IPS-20b (cell line): ENCODE results near the gene KIF26B.

Source experiments
- H3K27ac ChIP-seq: one replicate; pipeline ENCODE4 v1.5.1; 2013; ENCODE audit warnings: low read length
- H3K27me3 ChIP-seq: 2 replicates; pipeline ENCODE4 v1.6.1; 2013; ENCODE audit warnings: mild to moderate bottlenecking, low read length, inconsistent platforms; ENCODE audit not compliant: insufficient read depth
- H3K36me3 ChIP-seq: 2 replicates; pipeline ENCODE4 v1.6.1; 2013; ENCODE audit warnings: low read depth, mild to moderate bottlenecking, inconsistent platforms, low read length, moderate library complexity; ENCODE audit not compliant: insufficient read depth
- H3K4me1 ChIP-seq: 2 replicates; pipeline ENCODE4 v1.6.1; 2013; ENCODE audit warnings: mild to moderate bottlenecking, control low read depth, inconsistent platforms, low read length, moderate library complexity; ENCODE audit not compliant: insufficient read depth
- H3K4me3 ChIP-seq: 2 replicates; pipeline ENCODE4 v1.5.1; 2013; ENCODE audit warnings: mild to moderate bottlenecking, low read length, inconsistent platforms
- H3K9ac ChIP-seq: 2 replicates; pipeline ENCODE4 v1.6.1; 2013; ENCODE audit warnings: low read depth, mild to moderate bottlenecking, inconsistent platforms, low read length, moderate library complexity
- H3K9me3 ChIP-seq: 2 replicates; pipeline ENCODE4 v1.6.1; 2013; ENCODE audit warnings: mild to moderate bottlenecking, low read depth, low read length, inconsistent platforms; ENCODE audit not compliant: insufficient read depth

Gene KIF26B

GRCh38 chr1:245589906-245590305 lies 435.1 kb downstream of the KIF26B start:
- Histone ChIP-seq H3K27me3 (no peaks in the 10 kb centered on the region), H3K27ac (no peak overlapping the region), H3K36me3 (no peaks in the 10 kb centered on the region), H3K9ac (no peak overlapping the region), H3K4me3 (no peak overlapping the region), H3K9me3 (no peaks in the 10 kb centered on the region), H3K4me1 (no peaks in the 10 kb centered on the region)

GRCh38 chr1:245590726-245591125 lies 435.9 kb downstream of the KIF26B start:
- H3K4me3 ChIP-seq: no peak overlapping the region
- no peak overlapping the region for H3K9ac ChIP-seq
- H3K27me3 ChIP-seq: no peaks in the 10 kb centered on the region
- no peak overlapping the region for H3K27ac ChIP-seq
- H3K9me3 ChIP-seq: no peaks in the 10 kb centered on the region
- no peaks in the 10 kb centered on the region for H3K4me1 ChIP-seq
- H3K36me3 ChIP-seq: no peaks in the 10 kb centered on the region

GRCh38 chr1:245591346-245592188 lies 436.8 kb downstream of the KIF26B start:
- Histone ChIP-seq H3K4me1 (no peaks in the 10 kb centered on the region), H3K27me3 (no peaks in the 10 kb centered on the region), H3K36me3 (no peaks in the 10 kb centered on the region), H3K9me3 (no peaks in the 10 kb centered on the region), H3K9ac (no peak overlapping the region), H3K4me3 (no peak overlapping the region), H3K27ac (no peak overlapping the region)

- Histone ChIP-seq H3K27ac (no peak overlapping the region), H3K9ac (no peak overlapping the region), H3K9me3 (no peaks in the 10 kb centered on the region), H3K4me1 (no peaks in the 10 kb centered on the region), H3K4me3 (no peak overlapping the region), H3K36me3 (no peaks in the 10 kb centered on the region), H3K27me3 (no peaks in the 10 kb centered on the region)
Observed at GRCh38 chr1:245592189-245592460, 437.3 kb downstream of the KIF26B start.

GRCh38 chr1:245598524-245599305 lies 443.9 kb downstream of the KIF26B start:
- Histone ChIP-seq H3K27ac (no peak overlapping the region), H3K4me1 (no peaks in the 10 kb centered on the region), H3K27me3 (no peaks in the 10 kb centered on the region)

GRCh38 chr1:245599371-245600174 lies 444.8 kb downstream of the KIF26B start:
- no peak overlapping the region for H3K9ac ChIP-seq

More at GRCh38 chr1:245598524-245599305, 443.9 kb downstream of the KIF26B start:
- H3K4me3 ChIP-seq: no peak overlapping the region
- H3K36me3 ChIP-seq: no peaks in the 10 kb centered on the region
- H3K9ac ChIP-seq: no peak overlapping the region
- no peaks in the 10 kb centered on the region for H3K9me3 ChIP-seq

GRCh38 chr1:245600658-245601057 lies 445.9 kb downstream of the KIF26B start:
- Histone ChIP-seq H3K27me3 (no peaks in the 10 kb centered on the region), H3K4me1 (no peaks in the 10 kb centered on the region)

More at GRCh38 chr1:245599371-245600174, 444.8 kb downstream of the KIF26B start:
- Histone ChIP-seq H3K36me3 (no peaks in the 10 kb centered on the region), H3K27me3 (no peaks in the 10 kb centered on the region), H3K4me3 (no peak overlapping the region), H3K9me3 (no peaks in the 10 kb centered on the region), H3K27ac (no peak overlapping the region), H3K4me1 (no peaks in the 10 kb centered on the region)

GRCh38 chr1:245603311-245603865 lies 448.6 kb downstream of the KIF26B start:
- Histone ChIP-seq H3K9ac (no peak overlapping the region), H3K4me3 (no peak overlapping the region), H3K36me3 (no peaks in the 10 kb centered on the region), H3K4me1 (no peaks in the 10 kb centered on the region), H3K27me3 (no peaks in the 10 kb centered on the region), H3K27ac (no peak overlapping the region), H3K9me3 (no peaks in the 10 kb centered on the region)

More at GRCh38 chr1:245600658-245601057, 445.9 kb downstream of the KIF26B start:
- no peaks in the 10 kb centered on the region for H3K9me3 ChIP-seq
- H3K4me3 ChIP-seq: no peak overlapping the region
- no peaks in the 10 kb centered on the region for H3K36me3 ChIP-seq
- H3K27ac ChIP-seq: no peak overlapping the region
- H3K9ac ChIP-seq: no peak overlapping the region

GRCh38 chr1:245604979-245605378 lies 450.2 kb downstream of the KIF26B start:
- Histone ChIP-seq H3K36me3 (no peaks in the 10 kb centered on the region), H3K9ac (no peak overlapping the region), H3K4me1 (no peaks in the 10 kb centered on the region), H3K4me3 (no peak overlapping the region), H3K9me3 (no peaks in the 10 kb centered on the region), H3K27me3 (no peaks in the 10 kb centered on the region), H3K27ac (no peak overlapping the region)

GRCh38 chr1:245605480-245606156 lies 450.8 kb downstream of the KIF26B start:
- Histone ChIP-seq H3K36me3 (no peaks in the 10 kb centered on the region), H3K27me3 (no peaks in the 10 kb centered on the region)

GRCh38 chr1:245606157-245606725 lies 451.5 kb downstream of the KIF26B start:
- no peaks in the 10 kb centered on the region for H3K4me1 ChIP-seq
- no peaks in the 10 kb centered on the region for H3K36me3 ChIP-seq
- H3K27me3 ChIP-seq: no peaks in the 10 kb centered on the region
- H3K9me3 ChIP-seq: no peaks in the 10 kb centered on the region
- no peak overlapping the region for H3K4me3 ChIP-seq
- H3K27ac ChIP-seq: no peak overlapping the region
- no peak overlapping the region for H3K9ac ChIP-seq

More at GRCh38 chr1:245605480-245606156, 450.8 kb downstream of the KIF26B start:
- Histone ChIP-seq H3K27ac (no peak overlapping the region), H3K9me3 (no peaks in the 10 kb centered on the region), H3K4me3 (no peak overlapping the region), H3K9ac (no peak overlapping the region), H3K4me1 (no peaks in the 10 kb centered on the region)
